WERI-Rb-1 (cell line): ENCODE data around the gene SFXN4.

Experiments
- DNase-seq: peaks from one replicate; pipeline ENCODE4 v3.0.0-alpha.2; 2020
- H3K27ac ChIP-seq: fragments of 250-450 bp; sonication (Bioruptor Pico); 2 replicates; pipeline ENCODE4 v1.5.1; 2020; ENCODE audit warnings: mild to moderate bottlenecking, moderate library complexity
- H3K27me3 ChIP-seq: fragments of 250-450 bp; sonication (Bioruptor Pico); 2 replicates; pipeline ENCODE4 v1.5.1; 2021; ENCODE audit warnings: mild to moderate bottlenecking, low read depth, moderate library complexity; ENCODE audit not compliant: insufficient read depth, severe bottlenecking
- H3K36me3 ChIP-seq: fragments of 250-450 bp; sonication (Bioruptor Pico); 2 replicates; pipeline ENCODE4 v1.5.1; 2020; ENCODE audit warnings: mild to moderate bottlenecking, moderate library complexity
- H3K4me3 ChIP-seq: 2 replicates; pipeline ENCODE4 v1.5.1; 2011; ENCODE audit warnings: low read depth, mild to moderate bottlenecking, control low read depth, low read length
- H3K9me3 ChIP-seq: fragments of 250-450 bp; sonication (Bioruptor Pico); 2 replicates; pipeline ENCODE4 v1.5.1; 2021; ENCODE audit warnings: mild to moderate bottlenecking, moderate library complexity; ENCODE audit not compliant: severe bottlenecking
- CTCF ChIP-seq: IDR thresholded peaks from 2 replicates; pipeline ENCODE4 v1.5.1; 2011; ENCODE audit warnings: low read depth, mild to moderate bottlenecking, control low read depth, inconsistent platforms, low read length

Gene SFXN4

GRCh38 chr10:119174109-119174508 lies 8.6 kb upstream of the SFXN4 start:
- no peak for TF ChIP-seq CTCF
- no peaks in the 10 kb centered on the region for H3K27me3 ChIP-seq

DNA sequence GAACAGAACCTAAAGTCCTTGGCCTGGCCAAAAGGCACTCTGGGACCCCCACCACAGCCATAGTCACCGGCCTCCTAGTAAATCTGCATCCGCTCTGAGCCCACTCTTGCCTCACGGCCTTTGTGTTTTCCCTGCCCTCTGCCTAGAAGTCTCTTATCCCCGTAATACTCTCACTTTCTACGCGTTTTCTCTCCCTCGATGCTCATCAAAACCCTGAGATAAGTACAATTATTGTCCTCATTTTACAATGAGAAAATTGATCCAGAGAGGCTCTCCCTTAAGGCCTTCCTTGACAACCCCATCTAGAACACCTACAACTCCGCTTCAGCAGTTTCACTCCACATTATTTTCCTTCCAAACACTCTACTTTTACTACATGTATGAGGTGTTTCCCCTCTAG lies 1.5 kb upstream of the SFXN4 start:
- H3K36me3 ChIP-seq = peaks cover 60% of the 10 kb centered on the region
- H3K4me3 ChIP-seq = no peak overlapping the region
- no peaks in the 10 kb centered on the region for H3K27me3 ChIP-seq
- H3K9me3 ChIP-seq = no peaks in the 10 kb centered on the region
- DNase-seq = no peak
- no peak for TF ChIP-seq CTCF
- no peak overlapping the region for H3K27ac ChIP-seq

More at GRCh38 chr10:119174109-119174508, 8.6 kb upstream of the SFXN4 start:
- no peak overlapping the region for H3K27ac ChIP-seq
- peaks cover 76% of the 10 kb centered on the region for H3K36me3 ChIP-seq
- H3K4me3 ChIP-seq = no peak overlapping the region
- H3K9me3 ChIP-seq = no peaks in the 10 kb centered on the region
- no peak for DNase-seq

GRCh38 chr10:119166564-119166963 lies 1.1 kb upstream of the SFXN4 start:
- H3K4me3 ChIP-seq = no peak overlapping the region
- no peak for TF ChIP-seq CTCF
- peaks cover 60% of the 10 kb centered on the region for H3K36me3 ChIP-seq
- H3K27me3 ChIP-seq = no peaks in the 10 kb centered on the region
- DNase-seq = no peak
- no peak overlapping the region for H3K27ac ChIP-seq
- no peaks in the 10 kb centered on the region for H3K9me3 ChIP-seq

DNA sequence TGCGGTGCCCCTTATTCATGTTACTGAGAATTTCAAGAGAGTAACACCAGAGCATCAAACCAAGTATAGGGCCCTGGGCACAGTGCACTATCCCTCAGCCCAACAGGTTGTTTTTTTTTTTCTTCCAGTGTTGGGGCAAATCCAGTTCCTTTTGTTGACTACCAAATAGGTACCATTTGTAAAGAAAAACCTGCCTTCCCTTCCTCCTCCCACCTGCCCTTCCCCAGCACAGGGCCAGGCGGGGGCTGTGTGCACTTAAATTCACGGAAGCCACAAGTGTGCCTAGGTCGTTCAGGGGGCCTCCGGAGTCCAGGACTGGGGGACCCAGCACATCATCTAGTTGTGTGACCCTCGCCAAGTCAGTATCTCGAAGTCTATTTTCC lies 595 bp upstream of the SFXN4 start:
- no peak for TF ChIP-seq CTCF
- no peaks in the 10 kb centered on the region for H3K27me3 ChIP-seq
- H3K4me3 ChIP-seq = peak overlapping the region; percentile 87
- H3K9me3 ChIP-seq = no peaks in the 10 kb centered on the region
- no peak for DNase-seq
- H3K36me3 ChIP-seq = peaks cover 57% of the 10 kb centered on the region
- peak overlapping the region; percentile 91 for H3K27ac ChIP-seq

DNA sequence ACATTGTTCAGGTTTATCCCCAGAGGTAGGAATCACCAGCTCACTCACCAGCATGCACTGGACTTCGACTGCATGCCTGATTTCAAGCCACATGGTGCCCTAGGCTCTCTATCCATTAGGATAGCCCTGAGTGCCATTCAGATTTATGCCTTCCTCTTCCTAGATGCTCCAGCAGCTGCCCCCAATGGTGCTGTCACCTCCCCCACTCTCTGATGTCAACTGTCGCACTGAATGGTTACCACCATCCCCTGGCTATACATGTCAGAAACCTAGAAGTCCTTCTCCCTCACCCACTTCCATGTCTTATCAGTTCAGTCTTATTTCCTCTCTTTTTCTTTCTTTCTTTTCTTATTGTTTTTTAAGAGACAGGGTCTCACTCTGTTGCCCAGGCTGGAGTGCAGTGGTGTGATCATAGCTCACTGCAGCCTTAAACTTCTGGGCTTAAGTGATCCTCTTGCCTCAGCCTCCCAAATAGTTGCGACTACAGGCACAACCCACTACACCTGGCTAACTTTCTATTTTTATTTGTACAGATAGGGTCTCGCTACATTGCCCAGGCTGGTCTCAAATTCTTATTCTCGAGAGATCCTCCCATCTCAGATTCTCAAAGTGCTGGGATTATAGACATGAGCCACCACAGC lies 2.9 kb downstream of the SFXN4 start:
- no peaks in the 10 kb centered on the region for H3K9me3 ChIP-seq
- no peak for DNase-seq
- no peak overlapping the region for H3K4me3 ChIP-seq
- no peak overlapping the region for H3K27ac ChIP-seq
- H3K36me3 ChIP-seq = peaks cover 54% of the 10 kb centered on the region
- no peaks in the 10 kb centered on the region for H3K27me3 ChIP-seq
- no peak for TF ChIP-seq CTCF
